Peyer's patch (tissue), 4 donors: ENCODE measurements around the gene POLR1F.

ENCODE experiments used
- CTCF ChIP-seq, 6 experiments: fragments of 450-650 bp in 4 of 6; fragments of 200-600 bp in 2 of 6; sonication (generic) in 1 of 6; IDR thresholded peaks; one replicate each; pipeline ENCODE4 v1.5.1; 2017 to 2019; ENCODE audit warnings: antibody characterized with exemption in 6 of 6, mild to moderate bottlenecking in 3 of 6, moderate library complexity in 1 of 6
- POLR2A ChIP-seq, 2 donors: fragments of 450-650 bp; IDR thresholded peaks; one replicate each; pipeline ENCODE4 v1.5.1; 2017; ENCODE audit warnings: antibody characterized with exemption in 2 of 2, mild to moderate bottlenecking in 2 of 2, moderate library complexity in 2 of 2

GRCh38 chr7:19663816-19664462 lies 44.9 kb downstream of the POLR1F start:
- TF ChIP-seq POLR2A (IDR thresholded peaks at IDR 0.05) (no peak), CTCF (IDR thresholded peaks at IDR 0.05) (no peak)
